GM19438 (cell line): ENCODE results near the gene GJD2.

Experiments used
- ATAC-seq: cut with Tn5 transposase; IDR thresholded peaks from one replicate; pipeline ENCODE4 v1.9.1; 2021; ENCODE audit warnings: low read depth; ENCODE audit not compliant: unreplicated experiment

GJD2 gene

GRCh38 chr15:34754674-34755418, at the start of gene GJD2:
Gene GJD2 (minus strand): TSS chr15:34754998. CDS start chr15:34754488, 510 bp downstream.
- ATAC-seq, result no peak

- no peak for ATAC-seq
Observed at GRCh38 chr15:34804113-34804512, 49.3 kb upstream of the GJD2 start.

GRCh38 chr15:34802803-34803750, 48.3 kb upstream of the GJD2 start:
- ATAC-seq, result no peak

- ATAC-seq, result no peak
Observed at GRCh38 chr15:34802371-34802770, 47.6 kb upstream of the GJD2 start.

GRCh38 chr15:34799149-34800101, 44.6 kb upstream of the GJD2 start:
- ATAC-seq, result no peak

- ATAC-seq, result no peak
Observed at GRCh38 chr15:34796847-34797435, 42.1 kb upstream of the GJD2 start.

GRCh38 chr15:34795267-34796081, 40.7 kb upstream of the GJD2 start, which contains the start of gene ACTC1:
Gene ACTC1 (minus strand): TSS chr15:34795549. CDS start chr15:34794808, 741 bp downstream.
- no peak for ATAC-seq

- ATAC-seq, result no peak
Observed at GRCh38 chr15:34794590-34795206, 39.9 kb upstream of the GJD2 start.

- no peak for ATAC-seq
Observed at GRCh38 chr15:34793901-34794300, 39.1 kb upstream of the GJD2 start.

- no peak for ATAC-seq
Observed at GRCh38 chr15:34793071-34793470, 38.3 kb upstream of the GJD2 start.

GRCh38 chr15:34791701-34792100, 36.9 kb upstream of the GJD2 start:
- ATAC-seq, result no peak

- ATAC-seq, result no peak
Observed at GRCh38 chr15:34790121-34790520, 35.3 kb upstream of the GJD2 start.

- ATAC-seq, result no peak
Observed at GRCh38 chr15:34789326-34789725, 34.5 kb upstream of the GJD2 start.

GRCh38 chr15:34786206-34786605, 31.4 kb upstream of the GJD2 start:
- no peak for ATAC-seq

GRCh38 chr15:34783991-34784390, 29.2 kb upstream of the GJD2 start:
- ATAC-seq, result no peak

GRCh38 chr15:34783431-34783830, 28.6 kb upstream of the GJD2 start:
- no peak for ATAC-seq

GRCh38 chr15:34782901-34783300, 28.1 kb upstream of the GJD2 start:
- ATAC-seq, result no peak

GRCh38 chr15:34780725-34781124, 25.9 kb upstream of the GJD2 start:
- ATAC-seq, result no peak
